ENCODE results near the gene PROX1.

The PROX1 gene

DNA sequence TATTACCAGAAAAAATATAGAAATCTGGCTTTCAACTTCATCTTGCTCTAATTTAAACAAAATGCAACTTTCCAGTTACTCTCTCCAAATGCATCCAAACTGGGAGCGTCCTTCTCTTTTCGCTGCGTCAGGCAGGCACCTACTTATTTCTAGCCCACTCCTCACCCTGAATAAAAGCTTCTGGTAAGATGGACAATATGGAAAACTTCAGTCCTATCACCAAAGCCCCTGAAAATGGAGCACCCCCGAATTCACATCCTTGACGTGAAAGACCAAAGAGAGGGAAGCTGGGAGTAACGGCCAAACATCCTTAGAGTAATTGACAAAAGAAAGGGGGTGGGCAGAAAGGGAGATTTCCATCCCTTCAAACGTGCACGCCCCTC, 5.5 kb upstream of the PROX1 start:
- DNase-seq = no peak

- no peak for DNase-seq
Measured at GRCh38 chr1:213982672-213983492, 4.9 kb upstream of the PROX1 start.

DNA sequence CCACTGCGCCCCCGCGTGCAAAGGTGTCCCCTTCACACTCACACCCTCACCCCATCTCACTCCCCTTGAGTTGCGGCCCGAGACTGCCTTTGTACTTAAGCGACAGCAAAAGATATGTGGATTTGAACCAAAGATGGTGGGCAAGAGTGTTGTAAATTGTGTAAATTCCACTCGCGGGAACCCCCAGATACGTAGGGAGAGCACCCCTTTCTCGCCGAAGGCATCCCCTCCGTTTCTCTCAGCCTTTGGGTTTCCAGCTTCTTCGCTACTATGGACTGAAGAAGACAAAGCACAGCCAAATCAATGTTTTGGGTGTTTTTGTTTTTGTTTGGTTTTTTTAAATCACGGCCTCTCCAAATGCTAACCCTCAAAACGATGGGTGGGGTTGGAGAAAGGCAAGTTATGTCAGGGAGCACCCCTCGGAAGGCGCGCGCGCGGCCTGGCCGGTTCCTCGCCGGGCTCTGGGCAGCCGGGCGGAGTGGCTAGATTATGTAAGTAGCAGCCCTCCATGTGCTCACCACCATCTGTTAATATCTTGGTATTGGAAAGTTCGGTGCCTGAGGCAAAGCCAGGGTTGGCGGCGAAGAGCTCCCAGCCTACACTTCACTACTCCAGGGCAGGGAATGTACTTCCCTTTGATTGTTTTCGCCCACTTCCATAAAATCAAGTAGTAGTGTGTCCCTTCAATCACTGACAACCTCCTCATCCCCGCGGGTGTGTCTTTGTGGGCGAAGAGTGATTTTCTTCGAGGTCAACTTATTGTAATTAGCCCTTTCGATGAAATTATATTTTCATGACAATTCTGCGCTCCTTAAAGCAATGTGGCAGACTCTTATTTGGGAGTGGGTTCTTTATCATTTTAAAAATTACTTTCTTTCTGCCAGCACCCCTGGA, 4.0 kb upstream of the PROX1 start:
- no peak for DNase-seq

GRCh38 chr1:213984387-213985208, 3.2 kb upstream of the PROX1 start:
- no peak for DNase-seq

GRCh38 chr1:213985209-213986019, 2.4 kb upstream of the PROX1 start:
- DNase-seq = no peak

DNA sequence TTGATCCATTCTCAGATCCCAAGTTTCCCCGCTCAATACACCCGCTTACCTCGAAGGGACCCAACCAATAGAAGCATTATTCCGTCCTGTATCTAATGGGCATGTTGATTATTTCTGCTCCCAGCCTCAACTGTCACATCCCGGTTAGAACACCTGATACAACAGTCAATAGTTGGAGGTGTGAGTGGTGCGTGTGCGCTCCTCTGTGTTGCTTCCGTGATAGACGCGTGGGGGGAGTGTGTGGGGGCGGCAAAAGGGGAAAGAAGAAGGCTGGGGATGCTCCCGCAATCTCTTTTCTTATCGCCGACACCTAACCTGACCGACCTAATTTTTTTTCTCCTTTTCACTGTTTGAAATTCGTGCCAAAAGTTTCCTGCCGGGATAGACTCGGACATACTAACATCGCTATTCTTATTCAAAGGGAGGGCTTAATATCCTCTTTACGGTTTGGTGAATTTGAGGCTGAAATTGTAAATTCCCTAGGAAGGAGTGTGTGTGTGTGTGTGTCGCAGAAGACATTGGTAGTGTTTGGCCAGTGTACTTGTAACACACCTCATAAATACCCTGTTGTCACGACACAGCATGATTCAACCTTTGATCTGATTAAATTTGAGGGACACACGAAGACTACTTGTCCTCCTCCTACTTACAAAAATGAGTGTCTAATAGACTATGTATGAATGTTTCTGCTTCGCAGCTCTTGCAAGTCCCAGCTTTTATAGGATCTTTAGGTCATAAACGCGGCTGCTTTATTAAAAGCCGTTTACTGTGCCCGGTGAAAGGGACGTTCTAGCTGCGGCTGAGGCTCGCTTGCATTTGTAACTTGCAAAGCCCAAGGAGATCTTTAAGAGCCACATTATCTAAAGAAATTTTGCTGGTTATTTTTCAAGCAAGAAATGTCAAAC, 1.5 kb upstream of the PROX1 start:
- no peak for DNase-seq

GRCh38 chr1:213986925-213987250, 885 bp upstream of the PROX1 start:
- no peak for DNase-seq

DNA sequence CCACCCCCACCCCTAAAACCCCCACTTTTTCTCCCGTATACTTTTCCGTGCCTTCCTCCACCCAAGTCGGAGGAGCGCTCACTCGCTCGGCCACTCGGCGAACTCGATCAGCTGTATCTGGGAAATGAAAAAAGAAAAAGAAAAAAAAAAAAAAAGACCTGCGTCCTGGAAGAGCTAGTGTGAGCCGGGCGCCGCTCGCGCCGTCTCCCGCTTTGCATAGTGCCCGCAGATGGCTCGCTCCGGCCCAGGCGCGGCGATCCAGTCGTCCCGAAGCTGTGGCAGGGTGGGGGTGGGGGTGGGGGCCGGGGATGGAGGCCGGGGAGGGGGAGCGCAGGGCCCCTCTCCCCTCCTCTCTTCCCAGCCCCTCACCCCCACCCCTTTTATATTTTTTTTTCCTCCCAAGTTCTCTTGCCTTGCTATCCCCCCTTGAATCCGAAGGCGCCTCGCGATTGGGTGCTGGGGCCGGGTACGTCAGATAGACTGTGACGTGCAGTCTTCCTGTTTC, 299 bp upstream of the PROX1 start:
- DNase-seq = peak; percentile 64

DNA sequence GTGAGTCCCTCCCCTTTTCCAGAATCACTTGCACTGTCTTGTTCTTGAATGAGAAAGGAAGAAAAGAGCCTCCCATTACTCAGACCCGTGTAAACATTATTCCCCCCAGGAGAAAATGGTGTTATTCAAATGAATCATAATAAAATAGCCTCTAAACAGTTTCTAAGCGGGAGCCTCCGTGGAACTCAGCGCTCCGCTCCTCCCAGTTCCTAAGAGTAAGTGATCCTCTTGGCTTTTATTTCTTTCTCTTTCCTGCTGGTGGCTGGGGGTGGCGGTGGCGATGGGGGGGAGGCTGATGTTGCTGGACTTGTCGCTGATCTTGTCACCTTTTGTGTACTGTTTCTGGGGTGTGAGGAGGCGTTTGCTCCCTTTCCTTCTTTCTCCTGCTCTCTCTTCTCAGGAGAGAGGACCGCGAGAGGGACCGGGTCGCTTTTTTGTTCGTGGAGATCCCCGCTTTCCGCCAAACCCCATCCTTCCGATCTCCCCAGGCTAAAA, 781 bp downstream of the PROX1 start:
- no peak for DNase-seq

DNA sequence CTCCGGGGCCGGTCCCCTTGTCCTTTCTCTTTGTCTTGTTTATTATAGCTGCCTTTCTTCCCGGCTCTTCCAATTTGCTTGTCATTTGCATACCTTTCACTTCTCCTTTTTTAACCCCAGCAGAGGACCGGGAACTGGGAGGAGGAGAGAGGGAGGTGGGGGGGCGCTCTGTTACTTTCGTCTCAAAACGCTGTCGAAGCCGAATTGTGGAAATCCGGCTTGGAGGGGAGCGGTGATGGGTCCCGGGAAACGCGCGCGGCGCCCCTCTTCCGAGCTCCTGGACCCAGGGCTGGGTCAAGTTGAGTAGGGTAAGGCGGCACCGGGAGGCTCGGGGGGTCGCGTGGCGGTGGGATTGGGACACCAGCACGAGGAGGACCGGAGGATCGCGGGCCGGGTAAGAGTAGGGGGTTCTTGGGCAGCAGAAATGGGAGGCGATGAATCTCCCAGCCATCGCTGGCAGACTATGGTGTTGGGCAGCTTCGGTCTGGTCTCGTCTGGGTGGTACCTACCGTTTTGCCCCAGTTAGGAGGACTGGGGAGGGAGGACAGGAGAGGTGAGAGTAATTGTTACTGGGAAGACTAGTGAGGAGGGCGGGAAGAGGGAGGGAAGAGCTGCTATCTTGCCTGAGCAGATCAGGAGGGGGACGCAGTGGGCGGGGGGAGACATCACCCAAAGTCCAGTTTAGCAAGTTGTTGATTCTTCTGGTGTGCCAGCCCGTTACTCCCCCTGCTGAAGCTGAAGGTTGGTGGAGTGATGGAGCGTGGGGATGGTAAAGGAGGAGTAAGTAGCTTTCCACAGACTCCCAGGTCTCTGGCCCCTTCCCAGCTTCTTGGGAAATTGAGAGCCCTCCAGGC, 1.5 kb downstream of the PROX1 start:
- DNase-seq = no peak

- no peak for DNase-seq
Measured at GRCh38 chr1:213993929-213994328, 6.2 kb downstream of the PROX1 start.

DNA sequence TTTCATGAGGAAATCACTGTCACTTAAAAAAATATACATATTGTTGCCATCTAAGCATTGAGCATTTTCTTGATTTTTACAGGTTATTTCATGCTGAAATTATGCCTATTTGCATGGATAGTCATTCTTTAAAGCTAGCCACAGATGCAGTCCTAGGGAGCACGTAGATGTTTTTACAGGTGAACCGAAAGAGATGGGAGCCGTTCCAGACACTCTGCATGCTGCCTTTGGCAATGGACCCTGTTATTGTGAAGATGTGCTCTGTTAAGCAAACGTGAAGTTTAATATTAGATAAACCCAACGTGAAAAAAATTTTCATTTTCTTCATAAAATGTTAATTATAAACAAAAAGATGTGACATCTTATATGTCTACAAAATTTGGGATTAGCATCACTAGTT, 7.1 kb downstream of the PROX1 start:
- DNase-seq = no peak

DNA sequence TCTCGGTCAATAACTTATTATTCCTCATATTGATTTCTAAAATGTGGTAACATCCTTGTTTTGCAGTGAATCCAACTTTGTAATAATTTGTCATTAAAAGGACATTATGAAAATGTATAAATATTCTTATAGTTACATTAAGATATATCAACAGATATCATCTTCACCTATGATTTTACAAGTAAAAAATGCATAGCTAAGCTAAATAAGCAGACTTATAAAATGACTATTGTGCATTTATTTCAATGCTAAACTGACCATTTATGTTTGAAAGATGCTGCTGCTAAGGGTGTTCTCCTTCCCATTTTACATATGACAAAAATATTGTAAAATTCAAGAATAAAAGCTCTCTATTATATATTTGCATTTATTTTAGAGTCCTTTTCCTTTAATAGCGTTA, 7.8 kb downstream of the PROX1 start:
- DNase-seq = no peak

DNA sequence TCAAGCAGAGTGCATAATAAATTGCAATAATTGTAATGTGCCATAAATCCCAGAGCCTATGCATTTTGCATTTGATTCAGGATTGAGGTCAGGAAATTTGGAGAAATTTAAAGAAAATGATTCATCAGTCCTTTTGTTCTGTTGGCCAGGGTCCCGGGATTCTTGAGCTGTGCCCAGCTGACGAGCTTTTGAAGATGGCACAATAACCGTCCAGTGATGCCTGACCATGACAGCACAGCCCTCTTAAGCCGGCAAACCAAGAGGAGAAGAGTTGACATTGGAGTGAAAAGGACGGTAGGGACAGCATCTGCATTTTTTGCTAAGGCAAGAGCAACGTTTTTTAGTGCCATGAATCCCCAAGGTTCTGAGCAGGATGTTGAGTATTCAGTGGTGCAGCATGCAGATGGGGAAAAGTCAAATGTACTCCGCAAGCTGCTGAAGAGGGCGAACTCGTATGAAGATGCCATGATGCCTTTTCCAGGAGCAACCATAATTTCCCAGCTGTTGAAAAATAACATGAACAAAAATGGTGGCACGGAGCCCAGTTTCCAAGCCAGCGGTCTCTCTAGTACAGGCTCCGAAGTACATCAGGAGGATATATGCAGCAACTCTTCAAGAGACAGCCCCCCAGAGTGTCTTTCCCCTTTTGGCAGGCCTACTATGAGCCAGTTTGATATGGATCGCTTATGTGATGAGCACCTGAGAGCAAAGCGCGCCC, 8.7 kb downstream of the PROX1 start:
- no peak for DNase-seq

DNA sequence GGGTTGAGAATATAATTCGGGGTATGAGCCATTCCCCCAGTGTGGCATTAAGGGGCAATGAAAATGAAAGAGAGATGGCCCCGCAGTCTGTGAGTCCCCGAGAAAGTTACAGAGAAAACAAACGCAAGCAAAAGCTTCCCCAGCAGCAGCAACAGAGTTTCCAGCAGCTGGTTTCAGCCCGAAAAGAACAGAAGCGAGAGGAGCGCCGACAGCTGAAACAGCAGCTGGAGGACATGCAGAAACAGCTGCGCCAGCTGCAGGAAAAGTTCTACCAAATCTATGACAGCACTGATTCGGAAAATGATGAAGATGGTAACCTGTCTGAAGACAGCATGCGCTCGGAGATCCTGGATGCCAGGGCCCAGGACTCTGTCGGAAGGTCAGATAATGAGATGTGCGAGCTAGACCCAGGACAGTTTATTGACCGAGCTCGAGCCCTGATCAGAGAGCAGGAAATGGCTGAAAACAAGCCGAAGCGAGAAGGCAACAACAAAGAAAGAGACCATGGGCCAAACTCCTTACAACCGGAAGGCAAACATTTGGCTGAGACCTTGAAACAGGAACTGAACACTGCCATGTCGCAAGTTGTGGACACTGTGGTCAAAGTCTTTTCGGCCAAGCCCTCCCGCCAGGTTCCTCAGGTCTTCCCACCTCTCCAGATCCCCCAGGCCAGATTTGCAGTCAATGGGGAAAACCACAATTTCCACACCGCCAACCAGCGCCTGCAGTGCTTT, 9.4 kb downstream of the PROX1 start:
- DNase-seq = no peak

DNA sequence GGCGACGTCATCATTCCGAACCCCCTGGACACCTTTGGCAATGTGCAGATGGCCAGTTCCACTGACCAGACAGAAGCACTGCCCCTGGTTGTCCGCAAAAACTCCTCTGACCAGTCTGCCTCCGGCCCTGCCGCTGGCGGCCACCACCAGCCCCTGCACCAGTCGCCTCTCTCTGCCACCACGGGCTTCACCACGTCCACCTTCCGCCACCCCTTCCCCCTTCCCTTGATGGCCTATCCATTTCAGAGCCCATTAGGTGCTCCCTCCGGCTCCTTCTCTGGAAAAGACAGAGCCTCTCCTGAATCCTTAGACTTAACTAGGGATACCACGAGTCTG, 10.0 kb downstream of the PROX1 start:
- DNase-seq = no peak

DNA sequence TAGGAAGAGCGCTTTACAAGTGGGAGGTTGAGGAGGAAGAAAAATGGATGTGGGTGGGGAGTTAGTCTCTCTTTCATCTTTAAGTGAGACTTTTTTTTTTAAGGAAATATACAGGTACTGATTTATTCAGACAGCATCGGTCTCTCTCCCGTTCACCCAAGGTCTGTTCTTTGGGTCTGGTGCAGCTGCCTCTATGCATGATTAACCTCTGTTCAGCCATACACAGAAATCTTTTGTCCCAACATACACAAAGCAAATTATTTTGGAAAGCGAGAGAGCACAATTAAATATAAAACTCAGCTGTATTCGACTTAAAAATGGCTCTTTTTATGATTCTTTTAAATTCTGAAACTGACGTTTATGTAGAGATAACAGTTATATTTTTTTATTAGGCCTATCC, 11.0 kb downstream of the PROX1 start:
- no peak for DNase-seq

- no peak for DNase-seq
Measured at GRCh38 chr1:213999732-214000131, 12.0 kb downstream of the PROX1 start.

GRCh38 chr1:214002060-214002459, 14.3 kb downstream of the PROX1 start:
- DNase-seq = no peak

Measured in activated CD4-positive, alpha-beta T cell treated with anti-CD3 and anti-CD28 coated beads, Interleukin-2, amount 50 U/mL, for 16 hours (primary cell).